Keratinocyte (primary cell): Measurements from ENCODE around the gene PCAT6. TPM values are rescaled to one million over a fixed set of nuclear protein-coding genes. Genes with fewer than 3 reads are reported as not detected.

Source experiments
- DNase-seq: peaks from one replicate; pipeline ENCODE4 v3.0.0-alpha.2; 2011; ENCODE audit warnings: low read depth, missing footprints, low spot score
- FAIRE-seq: peaks from 2 replicates; lab custom pipeline; 2011; peaks lifted over from hg19 to GRCh38; lab: Jason Lieb, UNC
- H2AFZ ChIP-seq: 2 replicates; pipeline ENCODE4 v1.6.0; 2012; ENCODE audit warnings: low read length, control low read depth, inconsistent platforms; ENCODE audit not compliant: control insufficient read depth
- H3K27ac ChIP-seq: 2 replicates; pipeline ENCODE4 v1.5.1; 2011; ENCODE audit warnings: low read length; ENCODE audit not compliant: control insufficient read depth, insufficient read depth
- H3K27me3 ChIP-seq: 3 replicates; pipeline ENCODE4 v1.6.0; 2011; ENCODE audit warnings: low read length; ENCODE audit not compliant: control insufficient read depth, insufficient read depth; ENCODE audit errors: extremely low read depth
- H3K36me3 ChIP-seq, 2 experiments: 2 replicates in 1 of 2; 3 replicates in 1 of 2; pipeline ENCODE4 v1.5.1; 2011; ENCODE audit warnings: low read length in 2 of 2, mild to moderate bottlenecking in 1 of 2; ENCODE audit not compliant: control insufficient read depth in 2 of 2, insufficient read depth in 2 of 2; ENCODE audit errors: extremely low read depth in 1 of 2
- H3K4me1 ChIP-seq: 3 replicates; pipeline ENCODE4 v1.5.1; 2011; ENCODE audit warnings: low read length; ENCODE audit not compliant: control insufficient read depth, insufficient read depth; ENCODE audit errors: extremely low read depth
- H3K4me2 ChIP-seq: 3 replicates; pipeline ENCODE4 v1.6.0; 2011; ENCODE audit warnings: low read depth, low read length; ENCODE audit not compliant: control insufficient read depth, insufficient read depth; ENCODE audit errors: extremely low read depth
- H3K4me3 ChIP-seq, 3 experiments: fragments of 200-600 bp in 1 of 3; sonication (generic) in 1 of 3; 2 replicates in 2 of 3; 3 replicates in 1 of 3; pipeline ENCODE4 v1.5.1; 2011 to 2016; ENCODE audit warnings: low read length in 3 of 3, mild to moderate bottlenecking in 3 of 3, control low read depth in 2 of 3, inconsistent platforms in 1 of 3, low read depth in 1 of 3, mixed read lengths in 1 of 3, mixed run types in 1 of 3, moderate library complexity in 1 of 3; ENCODE audit not compliant: control insufficient read depth in 2 of 3, insufficient read depth in 2 of 3; ENCODE audit errors: extremely low read depth in 1 of 3
- H3K79me2 ChIP-seq: 2 replicates; pipeline ENCODE4 v1.6.0; 2012; ENCODE audit warnings: low read length; ENCODE audit not compliant: control insufficient read depth, insufficient read depth
- H3K9ac ChIP-seq: 3 replicates; pipeline ENCODE4 v1.6.0; 2011; ENCODE audit warnings: low read length; ENCODE audit not compliant: control insufficient read depth, insufficient read depth; ENCODE audit errors: extremely low read depth
- H3K9me1 ChIP-seq: 3 replicates; pipeline ENCODE4 v1.6.0; 2011; ENCODE audit warnings: low read length; ENCODE audit not compliant: control insufficient read depth, insufficient read depth; ENCODE audit errors: extremely low read depth
- H3K9me3 ChIP-seq: 2 replicates; pipeline ENCODE4 v1.5.1; 2012; ENCODE audit warnings: low read depth, low read length; ENCODE audit not compliant: control insufficient read depth
- H4K20me1 ChIP-seq: 3 replicates; pipeline ENCODE4 v1.6.0; 2011; ENCODE audit warnings: low read length; ENCODE audit not compliant: control insufficient read depth, insufficient read depth; ENCODE audit errors: extremely low read depth
- CTCF ChIP-seq, 3 experiments: IDR thresholded peaks in 1 of 3; conservative IDR thresholded peaks in 1 of 3; optimal IDR thresholded peaks in 1 of 3; 2 replicates in 2 of 3; 3 replicates in 1 of 3; pipeline versions ENCODE3 to v1.5.1; 2011; ENCODE audit warnings: low read length in 3 of 3, mild to moderate bottlenecking in 3 of 3, moderate library complexity in 2 of 3, control low read depth in 1 of 3, inconsistent platforms in 1 of 3; ENCODE audit not compliant: insufficient read depth in 2 of 3; ENCODE audit errors: extremely low read depth in 1 of 3
- EZH2 ChIP-seq: IDR thresholded peaks from one replicate; pipeline ENCODE4 v1.6.1; 2012; ENCODE audit warnings: inconsistent platforms, mild to moderate bottlenecking, low read length, moderate library complexity
- dilution Hi-C: fragments of 300-500 bp; cut with MboI; formaldehyde crosslinking; loops from one replicate; pipeline ENCODE4 v1.7.0; 2020; ENCODE audit warnings: low sequenced_read_pairs; ENCODE audit not compliant: extremely low pct_ligation_motif_present
- polyA plus RNA-seq, 5 experiments: library from polyadenylated mRNA; depleted of rRNA in 3 of 5; stranded (reverse) in 3 of 5; stranded (forward) in 1 of 5; unstranded in 1 of 5; fragments of >200 nt; gene quantifications; 1 replicate in 1 of 5; 2 replicates in 3 of 5; 3 replicates in 1 of 5; pipeline versions ENCODE4 v1.2.1 to v1.2.3, GENCODE V29; 2011 to 2012; ENCODE audit warnings: missing spikeins in 2 of 5, low read depth in 1 of 5, low replicate concordance in 1 of 5

Gene PCAT6
- polyA plus RNA-seq, 1 donor (not counting 4 experiments of a cell fraction or from before 2014, with no cell fraction given) = 1.6 TPM

GRCh38 chr1:202765721-202766120 lies 45.0 kb upstream of the PCAT6 start:
- Histone ChIP-seq H3K9me1 (no peaks in the 10 kb centered on the region), H3K9ac (no peak overlapping the region), H3K4me2 (no peak overlapping the region), H3K4me1 (no peaks in the 10 kb centered on the region), H3K79me2 (peaks cover 1% of the 10 kb centered on the region), H2AFZ (no peak overlapping the region), H4K20me1 (no peaks in the 10 kb centered on the region), H3K9me3 (no peaks in the 10 kb centered on the region), H3K4me3 (no peak overlapping the region), H3K27ac (no peak overlapping the region), H3K36me3 (peaks cover 11 to 20% of the 10 kb centered on the region in 2 experiments), H3K27me3 (no peaks in the 10 kb centered on the region)
- TF ChIP-seq CTCF (optimal IDR thresholded peaks at IDR 0.05 in 1 of 3, IDR thresholded peaks at IDR 0.05 in 1 of 3, conservative IDR thresholded peaks at IDR 0.05 in 1 of 3; ENCODE audit: extremely low read depth in 1 of 3, insufficient read depth in 2 of 3, low read length in 3 of 3) (no peak), EZH2 (no peak)
- dilution Hi-C loops = no loop called here
- no peak for DNase-seq
- no peak for FAIRE-seq

- dilution Hi-C loops = no loop called here
- H3K9me3 ChIP-seq = no peaks in the 10 kb centered on the region
- peaks cover 1% of the 10 kb centered on the region for H3K79me2 ChIP-seq
- no peaks in the 10 kb centered on the region for H3K4me1 ChIP-seq
- no peak overlapping the region for H3K27ac ChIP-seq
- no peaks in the 10 kb centered on the region for H3K9me1 ChIP-seq
- DNase-seq (no peak), FAIRE-seq (no peak)
- H3K9ac ChIP-seq = no peak overlapping the region
- no peak overlapping the region for H2AFZ ChIP-seq
- H3K36me3 ChIP-seq = peaks cover 10 to 19% of the 10 kb centered on the region in 2 experiments
- no peak for TF ChIP-seq CTCF (optimal IDR thresholded peaks at IDR 0.05 in 1 of 3, IDR thresholded peaks at IDR 0.05 in 1 of 3, conservative IDR thresholded peaks at IDR 0.05 in 1 of 3; ENCODE audit: extremely low read depth in 1 of 3, insufficient read depth in 2 of 3, low read length in 3 of 3)
- no peak for TF ChIP-seq EZH2
- H3K4me2 ChIP-seq = no peak overlapping the region
- no peaks in the 10 kb centered on the region for H4K20me1 ChIP-seq
- H3K4me3 ChIP-seq = no peak overlapping the region
- H3K27me3 ChIP-seq = no peaks in the 10 kb centered on the region
Observed at GRCh38 chr1:202770135-202770534, 40.6 kb upstream of the PCAT6 start.
